Adrenal gland (tissue), 12 donors: ENCODE measurements around the gene TM6SF1. TPM values are rescaled to one million over a fixed set of nuclear protein-coding genes. Genes with fewer than 3 reads are reported as not detected.

Experiments used
- microRNA-seq, 3 donors: library from miRNA; unstranded; fragments of <30 nt; microRNA quantifications; one replicate each; pipeline ENCODE4, GENCODE V29; 2017 to 2020
- polyA plus RNA-seq, 3 donors: library from polyadenylated mRNA; stranded (reverse); fragments of 200-250 nt in 2 of 3; fragments of 350-450 nt in 1 of 3; fragmentation: Illumina TruSeq in 1 of 3; extraction: RNeasy Lipid Tissue Mini Kit (QIAGEN cat#74804) in 1 of 3; gene quantifications; one replicate each; pipeline ENCODE4 v1.2.3, GENCODE V29; 2013 to 2014
- small RNA-seq, 2 donors: library from RNA; depleted of rRNA; stranded (forward); fragments of <200 nt; gene quantifications; one replicate each; pipeline ENCODE3, GENCODE V24; 2016
- total RNA-seq, 9 donors: library from RNA; depleted of rRNA in 4 of 9; stranded (reverse); fragments of >200 nt in 4 of 9; fragments of 120-200 nt in 1 of 9; fragmentation: NEBNext Ultra II Directional in 1 of 9; extraction: Animal tissue kit (Norgen Biotek cat#: 25700) in 1 of 9; gene quantifications; one replicate each; pipeline versions ENCODE4 v1.1.0 to v1.2.4, GENCODE V29; 2013 to 2023
- donor health status: healthy with polysubstance abuse.
- donor health status: Bipolar disorder and iron deficiency.
- donor health status: DM: yes; HTN: yes; CAD: no.
- donor health status: DM: no; HTN: no; CAD: no.
- donor health status: DM: no; HTN: no; CAD: no.
- donor health status: DM: yes; HTN: yes; CAD: no.

The TM6SF1 gene
- total and polyA plus RNA-seq, 12 donors = 0.67 to 9.5 (median 4.3) TPM

Small RNA genes lying within 50 kb of the gene (microRNA-seq; reads per million reads assigned to microRNA genes)
- gene MIR4515 = 0 to 0.38 (median 0.28) reads per million in 3 donors

Small RNA genes lying within 50 kb of the gene (small RNA-seq; reads per million reads assigned to genes)
- gene MIR4515 = 0 reads per million in 2 donors

Other genes with a start within 250 kb of the TM6SF1 start
- gene HOMER2, start 154.9 kb upstream of the TM6SF1 start, total RNA-seq = 10 to 100 TPM in 8 of 9 donors, 1 to 10 TPM in 1; 9.0 to 43.1 (median 26.0) TPM
- gene HOMER2, start 154.9 kb upstream of the TM6SF1 start, polyA plus RNA-seq = 10 to 100 TPM in 2 of 3 donors, 1 to 10 TPM in 1; 6.5 to 12.6 (median 11.2) TPM
- gene RAMAC, start 121.4 kb upstream of the TM6SF1 start, total RNA-seq = 10 to 100 TPM; 19.3 to 80.0 (median 21.9) TPM
- gene RAMAC, start 121.4 kb upstream of the TM6SF1 start, polyA plus RNA-seq = 10 to 100 TPM; 12.7 to 28.4 (median 16.1) TPM
- gene C15orf40, start 96.0 kb upstream of the TM6SF1 start, total RNA-seq = 10 to 100 TPM in 8 of 9 donors, 1 to 10 TPM in 1; 7.8 to 27.0 (median 22.2) TPM
- 10 to 100 TPM; 22.4 to 28.2 (median 24.0) TPM for gene C15orf40, start 96.0 kb upstream of the TM6SF1 start, polyA plus RNA-seq
- 10 to 100 TPM; 38.8 to 72.6 (median 50.7) TPM for gene BTBD1, start 40.4 kb upstream of the TM6SF1 start, total RNA-seq
- gene BTBD1, start 40.4 kb upstream of the TM6SF1 start, polyA plus RNA-seq = 10 to 100 TPM in 2 of 3 donors, 1 to 10 TPM in 1; 7.2 to 65.9 (median 12.5) TPM
- 10 to 100 TPM; 22.6 to 82.2 (median 56.8) TPM for gene HDGFL3, start 100.2 kb downstream of the TM6SF1 start, total RNA-seq
- 10 to 100 TPM in 2 of 3 donors, 1 to 10 TPM in 1; 9.3 to 77.7 (median 25.2) TPM for gene HDGFL3, start 100.2 kb downstream of the TM6SF1 start, polyA plus RNA-seq
- gene BNC1, start 177.0 kb downstream of the TM6SF1 start, total RNA-seq = under 1 TPM in 7 of 9 donors, not detected in 2; 0.07 to 0.55 (median 0.19) TPM
- gene BNC1, start 177.0 kb downstream of the TM6SF1 start, polyA plus RNA-seq = under 1 TPM in 2 of 3 donors, not detected in 1; 0.03 to 0.08 TPM